Activated T-helper 9 cell treated with anti-CD3 and anti-CD28 coated beads, Interleukin-2, amount 50 U/mL, for 16 hours (primary cell): ENCODE data around the gene RIN3.
"Not testable (repeated sequence)": the region's sequence is repeated elsewhere in the genome, so short reads cannot be mapped to it uniquely, and the experiment has no call there.

Experiments
- DNase-seq: peaks from one replicate; pipeline ENCODE4 v3.0.0-alpha.2; 2020; ENCODE audit warnings: low read depth

The RIN3 gene

DNA sequence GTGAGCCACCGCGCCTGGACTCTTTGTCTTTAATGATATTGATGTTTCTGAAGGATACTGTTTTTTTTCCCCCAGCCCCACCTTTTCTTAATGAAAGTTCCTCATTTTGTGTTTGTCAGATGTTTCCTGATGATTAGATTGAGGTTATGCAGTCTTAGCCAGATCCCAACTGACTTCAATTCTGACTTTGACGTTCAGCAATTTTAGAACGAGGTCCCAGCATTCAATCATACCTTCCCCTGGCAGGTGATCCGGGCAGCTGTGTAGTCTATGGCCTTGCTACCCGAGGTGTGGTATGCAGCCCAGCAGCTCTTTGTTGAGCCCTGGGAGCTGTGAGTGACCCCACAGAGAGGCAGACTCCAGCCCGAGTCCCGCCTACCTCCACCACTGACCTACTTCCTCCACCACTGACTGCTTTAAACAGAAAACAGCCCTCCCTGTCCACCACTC, 152.1 kb downstream of the RIN3 start:
- no peak for DNase-seq

DNA sequence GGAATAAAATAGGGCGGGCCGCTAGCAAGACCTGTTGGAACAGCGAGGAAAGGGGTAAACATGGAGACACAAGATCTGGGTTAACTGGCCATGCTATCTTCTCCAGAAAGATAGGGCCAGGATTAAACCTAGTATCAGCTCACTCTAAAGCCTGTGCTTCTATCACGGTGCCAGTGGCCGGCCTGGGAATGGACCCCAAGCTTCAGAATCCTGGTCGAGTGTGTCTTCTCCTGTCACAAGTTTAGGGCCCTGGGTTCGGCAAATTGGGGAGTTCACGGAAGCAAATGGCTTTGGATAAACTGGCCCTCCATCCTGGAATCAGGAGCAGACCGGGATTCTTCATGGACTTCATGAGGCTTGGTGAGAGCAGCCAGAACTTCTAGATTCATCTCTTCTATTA, 152.7 kb downstream of the RIN3 start:
- DNase-seq: no peak

DNA sequence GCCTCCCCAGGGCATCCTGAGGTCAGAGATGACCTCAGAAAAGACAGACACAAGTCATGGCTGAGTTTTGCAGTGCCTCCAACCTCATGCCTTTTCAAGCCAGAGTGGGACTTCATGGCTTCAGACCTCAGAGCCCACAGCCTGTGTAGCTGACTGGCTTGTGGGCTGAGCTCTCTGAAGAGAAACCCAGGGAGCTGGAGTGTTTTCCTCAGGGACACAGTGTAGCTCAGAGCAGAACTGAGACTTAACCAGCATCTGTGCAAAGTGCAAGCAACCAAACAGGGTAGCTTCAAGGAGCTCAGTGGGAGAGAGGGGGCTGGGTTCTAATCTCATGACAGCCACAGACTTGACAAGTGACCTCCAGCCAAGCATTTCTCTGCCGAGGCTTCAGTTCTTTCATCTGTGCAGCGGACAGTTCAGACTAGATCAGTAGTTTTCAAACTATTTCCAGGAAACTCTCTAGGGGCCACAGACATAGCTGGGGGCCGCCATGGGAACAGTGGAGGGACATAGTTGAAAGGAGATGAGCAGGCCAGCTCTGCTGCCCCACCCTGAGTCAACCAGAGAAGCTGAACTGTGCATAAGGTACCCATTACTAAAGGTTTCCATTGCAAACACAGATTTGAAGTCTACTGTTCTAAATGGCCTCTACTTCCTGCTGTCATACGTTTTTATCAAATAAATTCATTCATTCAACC, 154.8 kb downstream of the RIN3 start:
- DNase-seq: no peak

DNA sequence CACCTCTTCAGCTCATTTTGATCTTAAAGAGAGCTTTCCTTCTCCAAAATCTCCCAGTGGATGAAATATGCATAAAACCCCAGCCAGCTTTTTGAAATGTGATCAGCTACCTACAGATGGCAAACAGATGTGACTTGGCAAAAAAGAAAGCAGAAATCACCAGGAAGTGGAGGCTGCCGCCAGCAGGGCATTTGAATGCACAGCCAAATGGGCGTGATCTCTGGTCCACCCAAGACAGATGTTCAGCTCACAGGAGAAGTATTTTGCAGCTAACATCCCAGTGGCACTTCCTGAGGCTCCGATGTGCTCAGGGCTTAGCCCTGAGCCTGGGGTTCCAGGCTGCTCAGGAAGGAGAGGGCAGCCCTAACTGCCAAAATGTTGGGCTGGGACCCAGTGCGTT, 156.6 kb downstream of the RIN3 start:
- DNase-seq: no peak

DNA sequence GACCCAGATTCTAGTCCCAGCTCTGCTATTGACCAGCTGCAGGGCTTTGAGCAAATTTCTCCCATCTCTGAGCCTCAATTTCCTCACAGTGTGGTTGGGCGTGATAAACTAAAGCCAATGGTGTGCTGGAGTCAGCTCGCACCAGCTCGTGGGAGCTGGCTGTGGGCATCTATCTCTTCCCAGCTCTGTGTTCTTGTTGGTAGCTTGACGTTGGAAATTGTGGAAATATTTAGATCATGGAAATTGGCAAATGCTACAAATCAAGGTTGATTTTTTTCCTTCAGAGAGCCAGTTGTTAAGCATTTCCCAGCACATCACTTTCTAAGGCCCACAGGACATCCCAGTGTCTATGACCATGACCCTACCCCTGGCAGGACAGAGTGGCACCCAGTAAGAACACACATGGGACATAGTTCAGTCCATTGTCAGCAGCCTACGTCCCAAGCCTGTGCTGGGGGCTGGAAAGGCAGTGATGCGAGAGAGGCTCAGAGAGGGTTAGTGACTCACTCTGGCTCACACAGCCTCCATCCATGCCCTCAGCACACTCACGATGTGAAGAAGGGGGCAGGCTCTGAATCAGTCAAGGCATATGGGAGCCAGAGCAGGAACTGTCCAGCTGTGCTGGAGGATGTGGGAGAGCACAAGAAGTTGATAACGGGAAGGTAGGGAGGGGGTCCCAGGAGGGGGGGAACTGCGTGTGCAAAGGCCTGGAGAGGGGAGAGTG, 157.2 kb downstream of the RIN3 start:
- DNase-seq: no peak

DNA sequence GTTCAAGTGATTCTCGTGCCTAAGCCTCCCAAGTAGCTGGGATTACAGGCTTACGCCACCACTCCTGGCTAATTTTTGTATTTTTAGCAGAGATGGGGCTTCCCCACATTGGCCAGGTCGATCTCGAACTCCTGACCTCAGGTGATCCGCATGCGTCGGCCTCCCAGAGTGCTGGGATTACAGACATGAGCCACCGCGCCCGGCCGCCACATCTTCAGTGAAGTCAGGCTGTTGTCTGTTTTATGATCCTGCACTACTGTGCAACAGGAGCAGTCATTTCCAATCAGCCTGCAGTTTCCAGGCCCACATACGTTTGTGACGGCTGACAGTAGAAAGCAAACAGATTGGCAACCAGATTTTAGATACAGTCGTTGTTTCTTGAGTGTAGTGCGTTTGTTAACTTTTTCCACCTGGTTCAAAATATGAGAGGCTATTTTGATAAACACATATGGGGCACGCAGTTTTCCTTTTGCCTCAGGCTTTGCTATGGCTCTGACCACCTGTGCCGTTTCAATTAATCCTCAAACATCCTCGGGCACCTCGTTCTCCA, 160.1 kb downstream of the RIN3 start:
- no peak for DNase-seq

DNA sequence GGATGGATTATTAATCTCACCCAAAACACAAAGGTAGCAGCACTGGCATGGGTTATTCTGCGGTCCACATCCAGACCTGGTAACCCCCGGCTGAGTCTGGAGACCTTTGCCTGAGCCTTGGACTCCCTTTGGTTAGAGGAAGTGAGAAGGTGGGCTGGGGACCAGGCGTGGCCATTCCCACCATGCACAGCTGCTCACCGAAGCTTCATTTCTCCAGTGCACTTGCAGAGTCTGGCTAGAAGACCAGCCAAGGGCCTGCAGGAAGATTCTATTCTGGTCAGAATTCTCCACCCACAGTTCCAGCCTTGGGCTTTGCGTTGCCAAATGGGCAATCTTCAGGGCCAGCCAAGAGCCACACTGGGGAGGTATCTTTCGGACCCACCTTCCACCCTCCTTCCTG, 161.8 kb downstream of the RIN3 start:
- no peak for DNase-seq

DNA sequence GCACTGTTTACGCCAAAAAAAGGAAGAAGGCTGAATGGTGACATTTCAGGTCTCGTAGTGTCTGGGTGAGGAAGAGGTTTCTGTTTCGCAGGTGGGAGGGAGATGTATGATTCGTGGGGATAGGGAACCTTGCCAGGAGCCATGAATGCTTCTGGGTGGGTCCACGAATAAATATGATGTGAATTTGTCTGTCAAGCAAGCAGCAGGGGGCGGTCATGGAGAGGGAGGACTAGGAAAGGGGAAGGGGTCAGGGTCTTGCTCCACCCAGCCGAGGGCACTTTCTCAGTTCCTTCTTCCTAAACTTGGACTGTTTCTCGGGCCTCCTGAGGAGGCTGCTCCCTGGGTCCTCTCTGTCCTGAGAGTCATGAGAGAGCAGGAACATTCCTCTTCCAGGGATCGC, 162.4 kb downstream of the RIN3 start:
- no peak for DNase-seq

DNA sequence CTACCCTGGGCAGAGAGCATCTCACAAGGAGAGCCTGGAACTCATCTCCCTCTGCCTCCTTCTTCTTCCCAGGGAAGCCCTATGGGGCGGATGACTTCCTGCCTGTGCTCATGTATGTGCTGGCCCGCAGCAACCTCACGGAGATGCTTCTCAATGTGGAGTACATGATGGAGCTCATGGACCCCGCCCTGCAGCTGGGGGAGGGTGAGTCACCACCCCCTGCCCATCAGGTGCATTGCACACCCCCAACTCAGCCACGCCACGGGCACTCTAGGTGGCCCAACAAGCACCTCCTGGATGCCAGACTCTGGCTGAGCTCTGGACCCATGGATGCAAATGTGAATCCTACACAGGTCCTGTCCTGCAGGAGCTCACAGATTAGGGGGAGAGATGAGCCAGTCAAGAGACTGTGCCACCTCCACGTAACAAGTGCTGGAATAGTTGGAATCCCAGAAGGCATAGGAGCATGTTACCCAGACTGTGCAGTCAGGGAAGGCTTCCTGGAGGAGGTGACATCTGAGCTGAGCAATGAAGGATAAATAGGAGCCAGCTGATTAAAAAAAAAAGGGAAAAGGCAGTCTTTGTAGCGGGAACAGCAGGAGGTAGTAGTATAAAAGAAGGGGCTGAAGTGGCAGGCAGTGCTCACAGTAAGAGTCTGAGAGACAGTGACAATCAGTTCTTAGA, 163.0 kb downstream of the RIN3 start:
- no peak for DNase-seq

DNA sequence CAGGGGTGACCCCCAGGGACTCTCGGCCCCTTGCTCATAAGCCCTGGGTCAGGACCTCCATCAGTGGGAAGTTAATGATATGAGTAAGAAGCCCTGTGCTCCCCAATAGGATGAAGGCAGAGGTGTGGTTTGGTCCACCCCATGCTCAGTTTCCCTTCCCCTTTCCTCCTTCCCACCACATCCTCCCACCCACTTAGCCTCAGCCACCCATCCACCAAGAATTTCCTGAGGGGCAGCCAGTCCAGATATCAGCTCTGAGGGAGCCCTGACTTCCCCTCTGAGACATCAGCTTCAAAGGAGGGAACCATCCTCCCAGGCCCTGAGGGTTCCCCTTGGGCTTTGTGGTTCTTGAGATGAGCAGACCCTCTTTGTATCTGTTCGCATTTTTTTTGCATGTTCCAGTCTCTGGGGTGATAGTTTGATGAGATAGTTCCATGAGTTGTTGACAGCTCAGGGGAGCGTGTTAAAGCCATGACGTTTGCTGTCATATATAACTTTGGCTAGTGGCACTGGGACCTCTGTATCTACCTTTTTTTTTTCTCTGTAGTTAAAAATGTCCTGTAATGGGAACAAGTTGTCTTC, 163.6 kb downstream of the RIN3 start:
- DNase-seq: no peak

DNA sequence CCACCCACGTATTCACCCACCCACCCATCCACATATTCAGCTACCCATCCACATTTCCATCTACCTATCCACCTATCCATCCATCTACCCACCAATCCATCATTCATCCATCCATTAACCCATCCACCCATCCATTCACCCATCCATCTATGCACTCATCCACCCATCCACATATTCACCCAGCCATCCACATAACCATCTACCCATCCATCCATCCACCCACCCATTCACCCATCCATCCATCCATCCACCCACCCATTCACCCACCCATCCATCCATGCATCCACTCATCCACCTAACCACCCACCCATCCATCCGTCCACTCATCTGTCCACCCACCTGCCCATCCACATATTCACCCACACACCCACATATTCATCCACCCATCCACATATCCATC, 164.4 kb downstream of the RIN3 start:
- no peak for DNase-seq

DNA sequence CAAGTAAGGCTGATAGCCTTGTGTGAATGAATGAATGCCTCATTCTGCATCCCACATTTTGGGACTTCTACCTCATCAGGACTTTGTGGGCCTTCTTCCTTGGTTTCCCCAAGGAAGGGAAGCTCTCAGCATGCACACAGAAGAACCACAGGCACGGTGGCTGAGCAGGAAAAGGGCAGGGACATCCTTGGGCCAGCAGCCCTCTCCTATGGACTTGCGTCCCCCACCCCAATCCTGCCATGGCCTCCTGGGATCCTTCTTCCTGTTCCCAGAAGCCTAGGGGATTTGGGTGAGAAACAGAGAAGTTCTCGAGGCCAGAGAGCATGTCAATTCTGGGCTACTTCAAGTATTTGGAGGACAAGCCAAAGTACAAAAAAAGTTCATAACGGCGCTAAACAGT, 165.2 kb downstream of the RIN3 start:
- DNase-seq: no peak

DNA sequence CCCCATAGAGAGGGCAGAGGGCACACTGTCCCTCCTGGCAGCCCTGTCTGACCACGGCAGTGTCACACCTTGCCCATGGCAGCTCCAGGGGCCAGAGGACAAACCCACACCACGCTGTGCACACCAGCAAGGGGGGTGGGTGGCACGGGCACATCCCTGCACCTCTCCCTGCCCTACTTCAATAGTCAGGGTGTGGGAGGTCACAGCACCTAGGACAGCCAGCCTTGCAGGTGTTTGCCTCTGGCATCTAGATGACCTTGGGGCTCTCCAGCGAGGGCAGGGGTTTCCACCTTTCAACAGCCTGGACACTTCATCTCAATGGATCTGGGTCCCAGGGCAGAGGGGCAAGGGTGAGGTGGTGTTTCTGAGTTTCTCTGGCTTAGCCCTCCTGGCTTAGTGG, 165.7 kb downstream of the RIN3 start:
- DNase-seq: no peak

DNA sequence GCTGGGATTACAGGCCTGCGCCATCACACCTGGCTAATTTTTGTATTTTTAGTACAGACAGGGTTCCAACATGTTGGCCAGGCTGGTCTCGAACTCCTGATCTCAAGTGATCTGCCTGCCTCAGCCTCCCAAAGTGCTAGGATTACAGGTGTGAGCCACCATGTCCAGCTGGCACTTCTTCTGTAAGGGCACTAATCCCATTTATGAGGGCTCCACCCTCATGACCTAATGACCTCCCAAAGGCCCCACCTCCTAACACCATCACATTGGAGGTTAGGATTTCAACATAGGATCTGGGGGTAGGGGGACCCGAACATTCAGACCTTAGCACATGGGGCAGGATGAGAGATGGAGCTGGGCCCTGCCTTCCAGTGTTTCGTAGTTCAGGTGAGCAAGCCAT, 166.7 kb downstream of the RIN3 start:
- DNase-seq: not testable (repeated sequence)

DNA sequence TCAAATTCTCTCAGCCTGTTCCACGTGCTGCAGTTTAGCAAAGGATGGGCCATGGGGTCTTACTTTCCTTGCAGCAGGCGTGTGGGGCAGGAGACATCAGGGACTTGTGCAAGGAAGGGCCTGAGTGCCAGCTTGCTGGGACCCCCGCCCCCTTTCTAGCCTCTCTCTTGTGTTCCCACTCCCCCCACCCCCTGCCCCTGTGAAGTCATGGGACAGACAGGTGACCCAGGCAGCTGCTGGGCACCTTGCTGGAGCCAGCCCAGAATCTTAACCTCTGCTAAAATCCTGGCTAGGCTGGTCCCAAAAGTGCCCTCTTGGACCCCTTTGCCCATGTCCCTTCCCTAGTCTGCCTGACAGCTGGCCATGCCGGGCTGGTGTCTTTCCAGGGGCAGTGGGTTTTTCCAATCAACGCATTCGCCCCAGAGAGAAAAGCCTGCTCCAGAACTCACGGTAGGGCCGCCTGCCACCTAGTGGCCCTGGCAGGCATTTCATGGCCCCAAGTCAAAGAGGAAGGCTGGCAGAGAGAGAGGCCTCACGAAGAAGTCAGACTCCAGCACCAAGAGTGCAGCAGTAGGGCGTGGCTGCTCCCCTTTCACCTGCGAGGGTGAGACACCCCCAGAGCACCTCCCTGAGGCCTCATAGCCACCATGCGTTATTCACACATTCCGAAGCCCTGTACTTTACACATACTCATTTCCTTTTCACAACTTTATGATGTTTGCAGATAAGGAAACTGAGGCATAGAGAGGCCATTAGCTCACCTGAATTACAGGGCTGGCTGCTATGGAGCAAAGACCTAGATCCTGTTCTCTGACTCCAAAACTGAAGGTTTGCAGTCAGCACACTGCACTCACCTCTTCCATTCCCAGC, 167.4 kb downstream of the RIN3 start:
- DNase-seq: peak; percentile 63

DNA sequence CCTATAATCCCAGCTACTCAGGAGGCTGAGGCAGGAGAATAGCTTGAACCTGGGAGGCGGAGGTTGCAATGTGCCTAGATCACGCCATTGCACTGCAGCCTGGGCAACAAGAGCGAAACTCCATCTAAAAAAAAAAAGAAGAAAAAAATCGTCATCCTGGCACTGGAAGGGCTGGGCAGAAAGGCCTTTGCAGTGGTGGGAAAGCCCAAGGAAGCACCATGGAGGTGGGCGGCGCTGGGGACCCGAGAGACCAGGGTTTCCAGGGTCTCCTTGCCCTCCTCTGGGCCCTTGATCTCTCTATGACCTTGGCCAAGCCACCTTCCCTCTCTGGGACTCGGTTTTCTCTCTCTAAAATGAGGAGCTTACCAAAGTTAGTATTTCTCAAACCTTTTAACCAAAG, 169.5 kb downstream of the RIN3 start:
- DNase-seq: no peak

DNA sequence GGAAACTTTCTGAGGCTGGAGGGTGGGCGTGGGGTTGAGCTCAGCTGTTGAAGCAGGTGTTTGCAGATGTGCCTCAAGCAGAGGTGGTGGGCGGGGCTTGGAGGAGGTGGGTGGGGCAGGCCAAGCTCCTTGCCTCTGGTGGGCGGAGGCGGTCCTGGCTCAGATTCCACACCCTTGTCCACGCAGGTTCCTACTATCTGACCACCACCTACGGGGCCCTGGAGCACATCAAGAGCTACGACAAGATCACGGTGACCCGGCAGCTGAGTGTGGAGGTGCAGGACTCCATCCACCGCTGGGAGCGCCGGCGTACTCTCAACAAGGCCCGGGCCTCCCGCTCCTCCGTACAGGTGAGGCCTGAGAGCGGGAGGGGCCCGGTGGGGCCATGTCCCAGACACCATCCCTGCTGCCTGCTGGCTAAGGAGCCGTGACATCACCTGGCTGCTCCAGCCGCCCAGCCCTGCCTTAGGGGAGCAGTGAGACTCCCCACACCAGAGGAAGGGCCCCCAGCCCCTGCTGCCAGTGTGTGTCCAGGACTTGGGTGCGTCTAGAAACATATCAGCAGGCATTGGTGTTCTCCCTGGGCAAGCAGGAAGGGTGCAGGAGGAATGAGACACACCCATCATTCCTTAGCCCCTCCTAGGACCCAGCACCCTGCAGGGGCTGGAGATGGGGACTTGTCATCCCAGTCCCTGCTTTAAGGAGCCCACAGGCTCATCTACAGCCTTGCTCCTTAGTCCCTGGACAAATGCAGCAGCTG, 171.4 kb downstream of the RIN3 start:
- DNase-seq: no peak

DNA sequence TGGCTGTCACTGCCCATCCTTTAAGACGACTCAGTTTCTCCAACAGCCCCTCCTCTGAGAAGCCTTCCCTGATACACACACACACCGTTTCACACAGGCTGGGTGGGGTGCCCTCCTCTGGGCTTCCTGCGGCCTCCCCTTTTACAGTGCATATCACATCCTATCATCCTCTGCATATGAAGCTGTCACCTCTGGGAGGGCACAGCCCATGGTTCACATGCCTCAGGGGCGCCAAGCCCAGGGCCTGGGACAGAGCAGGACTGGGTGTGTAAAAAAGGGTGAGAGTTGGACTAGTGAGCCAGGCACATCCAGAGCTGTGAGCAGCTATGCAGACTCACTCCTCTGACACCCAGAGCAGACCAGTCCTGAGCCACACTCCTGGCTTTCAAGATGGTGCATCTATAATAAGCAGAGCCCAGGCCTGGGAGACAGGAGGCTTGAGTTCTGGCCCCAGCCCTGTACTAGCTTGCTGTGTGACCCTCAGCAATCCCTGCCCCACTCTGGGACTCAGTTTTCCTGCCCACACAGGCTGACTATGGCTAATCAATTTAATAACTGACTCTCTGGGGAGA, 172.3 kb downstream of the RIN3 start:
- DNase-seq: no peak

DNA sequence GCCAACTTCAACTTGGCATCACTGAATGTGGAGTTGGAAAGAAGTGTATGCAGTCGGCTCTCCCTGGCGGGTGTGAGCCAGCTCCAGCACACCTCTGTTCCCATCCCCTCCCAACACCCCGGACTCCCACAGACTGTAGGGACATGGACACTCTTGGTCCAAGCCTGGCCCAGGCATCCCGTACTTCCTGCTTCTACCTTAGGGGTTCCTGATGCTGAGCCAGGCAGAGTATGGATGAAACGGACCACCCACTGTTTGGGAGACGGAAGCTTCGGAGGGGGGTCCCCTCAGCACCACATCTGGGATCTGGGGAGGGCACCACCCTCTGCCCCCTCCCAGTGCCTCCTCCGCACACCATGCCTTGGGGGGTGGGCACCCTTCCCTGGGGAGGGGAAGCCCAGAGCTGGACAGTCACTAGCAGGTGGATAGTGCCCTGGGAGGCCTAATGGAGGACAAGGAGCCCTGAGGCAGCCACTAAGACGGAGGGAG, 172.9 kb downstream of the RIN3 start:
- no peak for DNase-seq

DNA sequence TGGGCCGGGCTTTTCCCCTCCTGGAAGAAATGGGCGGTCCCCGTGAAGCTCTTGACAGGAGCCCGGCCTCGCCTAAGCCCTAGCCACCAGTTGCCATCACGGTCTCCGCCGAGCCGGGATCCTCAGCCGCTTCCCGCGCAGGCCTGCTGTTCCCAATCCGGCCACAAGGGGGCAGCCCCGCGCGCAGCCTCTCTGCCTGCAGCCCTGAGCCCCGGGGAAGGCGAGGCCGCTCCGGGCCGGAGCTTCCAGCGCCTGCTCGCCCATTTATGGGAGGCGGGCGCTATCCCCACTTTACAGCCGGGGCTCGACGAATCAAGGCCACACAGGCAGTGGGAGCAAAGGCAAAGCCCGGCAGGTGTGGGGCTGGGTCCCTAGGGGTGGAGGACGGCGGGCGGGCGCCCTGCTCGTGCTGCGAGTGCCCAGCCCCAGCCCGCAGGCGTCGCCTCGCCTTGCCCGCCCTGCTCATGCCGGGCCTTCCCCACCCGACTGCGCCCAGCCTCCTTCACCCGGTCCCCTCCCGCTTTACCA, 173.4 kb downstream of the RIN3 start:
- DNase-seq: peak; percentile 64
